ENCODE results near the gene TMEM45B.
"Not testable (repeated sequence)": the region's sequence is repeated elsewhere in the genome, so short reads cannot be mapped to it uniquely, and the experiment has no call there.

TMEM45B gene

GRCh38 chr11:129865701-129866100 lies 50.1 kb downstream of the TMEM45B start:
- TF ChIP-seq CTCF (IDR thresholded peaks at IDR 0.05; ENCODE audit: low read depth, low read length) = no peak
- TF ChIP-seq EZH2phosphoT487 (IDR thresholded peaks at IDR 0.05; ENCODE audit: low read depth) = no peak
- Histone ChIP-seq H3K79me2 (ENCODE audit: low read length) (no peaks in the 10 kb centered on the region), H3K9me3 (ENCODE audit: insufficient read depth, low read length) (no peaks in the 10 kb centered on the region), H3K27ac (ENCODE audit: low read length) (no peak overlapping the region), H3K4me3 (ENCODE audit: low read length) (no peak overlapping the region), H3K4me2 (ENCODE audit: low read length) (no peak overlapping the region), H3K36me3 (replicated peaks; ENCODE audit: low read depth, low read length) (peaks cover 66% of the 10 kb centered on the region), H3K9ac (ENCODE audit: low read length) (no peak overlapping the region), H4K20me1 (ENCODE audit: insufficient read depth, low read length) (0 out of 2 replicates have a peak, but pooled peaks cover 4% of the 10 kb centered on the region), H3K27me3 (ENCODE audit: low read depth, low read length) (no peaks in the 10 kb centered on the region), H3K4me1 (ENCODE audit: low read length) (peaks cover 9% of the 10 kb centered on the region), H2AFZ (ENCODE audit: low read depth, low read length) (no peak overlapping the region)

DNA sequence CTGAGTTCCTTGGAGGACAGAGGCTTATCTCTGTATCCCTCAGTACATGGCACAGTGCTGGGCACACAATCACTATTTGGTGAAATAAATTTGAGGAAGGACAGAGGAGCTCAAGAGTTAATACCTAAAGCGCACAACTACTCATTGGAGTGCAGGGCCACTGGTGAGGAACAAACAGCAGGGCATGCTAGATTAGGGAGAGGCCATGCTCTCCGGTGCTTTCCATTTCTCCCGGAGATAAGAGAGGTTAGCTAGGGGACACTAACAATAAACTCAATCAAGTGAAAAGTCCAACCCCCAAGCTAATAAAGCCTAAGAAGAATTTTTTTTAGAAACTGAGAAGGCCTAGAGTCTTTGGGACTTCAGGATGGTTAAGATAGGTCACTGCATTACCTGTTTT lies 50.7 kb downstream of the TMEM45B start:
- Histone ChIP-seq H3K36me3 (replicated peaks; ENCODE audit: low read depth, low read length) (peaks cover 68% of the 10 kb centered on the region), H3K4me3 (ENCODE audit: low read length) (no peak overlapping the region), H3K79me2 (ENCODE audit: low read length) (no peaks in the 10 kb centered on the region), H3K4me2 (ENCODE audit: low read length) (no peak overlapping the region), H3K27me3 (ENCODE audit: low read depth, low read length) (no peaks in the 10 kb centered on the region), H2AFZ (ENCODE audit: low read depth, low read length) (no peak overlapping the region), H3K9ac (ENCODE audit: low read length) (no peak overlapping the region), H4K20me1 (ENCODE audit: insufficient read depth, low read length) (0 out of 2 replicates have a peak, but pooled peaks cover 4% of the 10 kb centered on the region), H3K4me1 (ENCODE audit: low read length) (peaks cover 9% of the 10 kb centered on the region), H3K27ac (ENCODE audit: low read length) (no peak overlapping the region), H3K9me3 (ENCODE audit: insufficient read depth, low read length) (no peaks in the 10 kb centered on the region)
- TF ChIP-seq CTCF (IDR thresholded peaks at IDR 0.05; ENCODE audit: low read depth, low read length) (no peak), EZH2phosphoT487 (IDR thresholded peaks at IDR 0.05; ENCODE audit: low read depth) (no peak)

DNA sequence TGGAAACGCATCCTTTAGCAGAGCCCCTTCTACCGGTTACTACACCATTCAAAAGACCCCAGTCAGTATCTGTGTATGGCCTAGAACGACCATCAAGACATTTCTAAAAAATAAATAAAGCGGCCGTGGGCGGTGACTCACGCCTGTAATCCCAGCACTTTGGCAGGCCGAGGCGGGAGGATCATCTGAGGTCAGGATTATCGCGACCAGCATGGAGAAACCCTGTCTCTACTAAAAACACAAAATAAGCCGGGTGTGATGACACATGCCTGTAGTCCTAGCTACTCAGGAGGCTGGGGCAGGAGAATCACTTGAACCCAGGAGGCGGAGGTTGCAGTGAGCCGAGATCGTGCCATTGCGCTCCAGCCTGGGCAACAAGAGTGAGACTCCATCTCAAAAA lies 53.0 kb downstream of the TMEM45B start:
- not testable (repeated sequence) for H3K79me2 ChIP-seq (ENCODE audit: low read length); H3K9ac ChIP-seq (ENCODE audit: low read length); H3K27me3 ChIP-seq (ENCODE audit: low read depth, low read length); H3K27ac ChIP-seq (ENCODE audit: low read length); H4K20me1 ChIP-seq (ENCODE audit: insufficient read depth, low read length); H3K9me3 ChIP-seq (ENCODE audit: insufficient read depth, low read length); H3K4me1 ChIP-seq (ENCODE audit: low read length); H2AFZ ChIP-seq (ENCODE audit: low read depth, low read length); H3K4me2 ChIP-seq (ENCODE audit: low read length); H3K4me3 ChIP-seq (ENCODE audit: low read length)
- H3K36me3 ChIP-seq (replicated peaks; ENCODE audit: low read depth, low read length) = peaks cover 85% of the 10 kb centered on the region

DNA sequence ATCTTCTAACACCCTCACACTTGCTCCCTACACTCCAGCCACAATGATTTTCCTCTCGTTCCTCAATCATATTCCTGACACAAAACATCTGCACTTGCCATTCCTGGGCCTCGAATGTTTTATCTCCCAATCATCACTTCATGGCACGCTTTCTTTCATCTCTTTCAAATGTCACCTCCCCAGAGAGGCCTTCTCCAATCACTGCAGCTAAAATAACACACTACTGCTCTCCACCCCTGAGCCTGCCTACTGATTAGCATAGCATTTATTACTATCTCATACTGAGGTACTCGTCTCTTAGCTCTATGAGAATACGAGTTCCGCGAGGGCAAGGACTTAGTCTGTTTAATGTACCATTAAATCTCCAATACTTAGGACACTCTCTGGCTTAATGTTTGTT lies 56.3 kb downstream of the TMEM45B start:
- Histone ChIP-seq H3K4me3 (ENCODE audit: low read length) (no peak overlapping the region), H3K9ac (ENCODE audit: low read length) (no peak overlapping the region), H4K20me1 (ENCODE audit: insufficient read depth, low read length) (0 out of 2 replicates have a peak, but pooled peaks cover 1% of the 10 kb centered on the region), H3K79me2 (ENCODE audit: low read length) (no peaks in the 10 kb centered on the region), H3K27me3 (ENCODE audit: low read depth, low read length) (no peaks in the 10 kb centered on the region), H3K4me1 (ENCODE audit: low read length) (peaks cover 8% of the 10 kb centered on the region), H3K36me3 (replicated peaks; ENCODE audit: low read depth, low read length) (peaks cover 74% of the 10 kb centered on the region), H3K27ac (ENCODE audit: low read length) (no peak overlapping the region), H3K4me2 (ENCODE audit: low read length) (no peak overlapping the region), H2AFZ (ENCODE audit: low read depth, low read length) (no peak overlapping the region), H3K9me3 (ENCODE audit: insufficient read depth, low read length) (no peaks in the 10 kb centered on the region)
- no peak for TF ChIP-seq CTCF (IDR thresholded peaks at IDR 0.05; ENCODE audit: low read depth, low read length)
- TF ChIP-seq EZH2phosphoT487 (IDR thresholded peaks at IDR 0.05; ENCODE audit: low read depth) = no peak

GRCh38 chr11:129880311-129880710 lies 64.7 kb downstream of the TMEM45B start:
- Histone ChIP-seq H3K27me3 (ENCODE audit: low read depth, low read length) (no peaks in the 10 kb centered on the region), H3K36me3 (replicated peaks; ENCODE audit: low read depth, low read length) (peaks cover 72% of the 10 kb centered on the region), H3K27ac (ENCODE audit: low read length) (no peak overlapping the region), H2AFZ (ENCODE audit: low read depth, low read length) (no peak overlapping the region), H3K4me3 (ENCODE audit: low read length) (no peak overlapping the region), H3K9ac (ENCODE audit: low read length) (no peak overlapping the region), H4K20me1 (ENCODE audit: insufficient read depth, low read length) (no peaks in the 10 kb centered on the region), H3K79me2 (ENCODE audit: low read length) (no peaks in the 10 kb centered on the region), H3K9me3 (ENCODE audit: insufficient read depth, low read length) (no peaks in the 10 kb centered on the region), H3K4me2 (ENCODE audit: low read length) (no peak overlapping the region), H3K4me1 (ENCODE audit: low read length) (no peaks in the 10 kb centered on the region)
- TF ChIP-seq EZH2phosphoT487 (IDR thresholded peaks at IDR 0.05; ENCODE audit: low read depth) = no peak
- no peak for TF ChIP-seq CTCF (IDR thresholded peaks at IDR 0.05; ENCODE audit: low read depth, low read length)

Data from OCI-LY3 (cell line).